Large intestine (tissue), 3 donors: Measurements from ENCODE around the gene TUFM. TPM values are rescaled to one million over a fixed set of nuclear protein-coding genes. Genes with fewer than 3 reads are reported as not detected.
A peak's percentile ranks its signal among the peaks of the same experiment; 100 is the strongest.
"Not testable (repeated sequence)": the region's sequence is repeated elsewhere in the genome, so short reads cannot be mapped to it uniquely, and the experiment has no call there.

Experiments
- DNase-seq, 2 donors: peaks; one replicate each; pipeline versions ENCODE4 v3.0.0 to v3.0.0-alpha.2; 2013
- H3K27ac ChIP-seq: one replicate; pipeline ENCODE4 v1.5.1; 2013; ENCODE audit warnings: low read length
- H3K27me3 ChIP-seq: 2 replicates; pipeline ENCODE4 v1.6.1; 2013; ENCODE audit warnings: low read length; ENCODE audit not compliant: control insufficient read depth, insufficient read depth
- H3K36me3 ChIP-seq: 2 replicates; pipeline ENCODE4 v1.6.1; 2013; ENCODE audit warnings: low read length; ENCODE audit not compliant: control insufficient read depth, insufficient read depth
- H3K4me1 ChIP-seq: one replicate; pipeline ENCODE4 v1.6.1; 2013; ENCODE audit warnings: low read length; ENCODE audit not compliant: control insufficient read depth, insufficient read depth
- H3K4me3 ChIP-seq: one replicate; pipeline ENCODE4 v1.5.1; 2013; ENCODE audit warnings: low read length
- H3K9me3 ChIP-seq: one replicate; pipeline ENCODE4 v1.6.1; 2013; ENCODE audit warnings: mild to moderate bottlenecking, low read depth, low read length, moderate library complexity; ENCODE audit not compliant: control insufficient read depth
- WGBS: methylation state at CpG from one replicate; pipeline ENCODE4 v1.1.5; 2013; ENCODE audit warnings: low lambda C conversion rate; ENCODE audit not compliant: insufficient coverage; 5-methylcytosine and 5-hydroxymethylcytosine counted together
- polyA plus RNA-seq: library from polyadenylated mRNA; unstranded; fragments of 120-200 nt; gene quantifications from one replicate; pipeline ENCODE4 v1.2.1, GENCODE V29; 2013

Gene TUFM
- polyA plus RNA-seq, 1 donor = 157 TPM

DNA sequence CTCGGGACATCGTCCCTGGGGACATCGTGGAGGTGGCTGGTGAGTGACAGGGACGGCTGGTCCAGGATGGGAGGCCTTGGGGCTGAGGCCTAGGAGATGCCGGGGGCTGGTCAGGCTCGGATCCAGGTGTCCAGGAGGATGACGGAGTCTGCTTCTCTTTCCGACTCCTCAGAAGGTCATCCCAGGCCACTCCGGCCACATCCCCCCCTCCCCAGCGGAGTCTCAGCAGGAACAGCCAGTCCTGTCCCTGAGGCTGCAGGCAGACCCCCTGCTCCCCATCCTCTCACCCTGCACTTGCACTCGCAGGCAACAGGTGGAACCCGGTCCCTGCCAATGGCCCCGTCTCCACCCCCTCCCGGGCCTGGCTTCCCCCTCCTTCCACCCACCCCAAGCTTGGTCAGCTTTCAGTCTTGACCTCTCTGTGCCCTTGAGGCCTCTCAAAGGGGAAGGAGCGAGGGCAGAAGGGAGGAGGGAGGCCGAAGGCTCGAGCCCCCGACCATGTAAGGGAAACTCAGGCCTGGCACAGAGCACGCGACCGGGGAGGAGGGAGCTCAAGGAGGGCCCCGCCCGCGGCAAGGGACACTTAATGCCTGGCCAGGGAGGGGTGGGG, 36.5 kb upstream of the TUFM start:
- no peak for DNase-seq
- peaks cover 16% of the 10 kb centered on the region for H3K27me3 ChIP-seq
- H3K4me3 ChIP-seq = no peak overlapping the region
- H3K9me3 ChIP-seq = peaks cover 3% of the 10 kb centered on the region
- H3K27ac ChIP-seq = no peak overlapping the region
- no CpG with 5 or more reads among the region's 24 CpGs for WGBS
- H3K4me1 ChIP-seq = peaks cover 9% of the 10 kb centered on the region
- no peaks in the 10 kb centered on the region for H3K36me3 ChIP-seq

DNA sequence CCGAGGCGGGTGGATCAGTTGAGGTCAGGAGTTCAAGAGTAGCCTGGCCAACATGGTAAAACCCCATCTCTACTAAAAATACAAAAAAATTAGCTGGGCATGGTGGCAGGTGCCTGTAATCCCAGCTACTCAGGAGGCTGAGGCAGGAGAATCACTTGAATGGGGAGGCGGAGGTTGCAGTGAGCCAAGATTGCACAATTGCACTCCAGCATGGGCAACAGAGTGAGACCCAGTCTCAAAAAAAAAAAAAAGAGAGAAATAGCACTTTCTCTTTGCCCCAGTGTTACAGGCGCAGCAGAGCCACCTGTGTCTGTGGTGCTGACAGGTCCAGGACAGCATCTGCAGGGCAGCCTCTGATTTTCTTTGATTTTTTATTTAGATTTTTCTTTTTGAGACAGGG, 35.4 kb upstream of the TUFM start:
- H3K4me1 ChIP-seq, H3K4me3 ChIP-seq, DNase-seq, H3K36me3 ChIP-seq, H3K27ac ChIP-seq, H3K9me3 ChIP-seq: not testable (repeated sequence)
- H3K27me3 ChIP-seq = peaks cover 16% of the 10 kb centered on the region
- WGBS = no CpG with 5 or more reads among the region's 4 CpGs

DNA sequence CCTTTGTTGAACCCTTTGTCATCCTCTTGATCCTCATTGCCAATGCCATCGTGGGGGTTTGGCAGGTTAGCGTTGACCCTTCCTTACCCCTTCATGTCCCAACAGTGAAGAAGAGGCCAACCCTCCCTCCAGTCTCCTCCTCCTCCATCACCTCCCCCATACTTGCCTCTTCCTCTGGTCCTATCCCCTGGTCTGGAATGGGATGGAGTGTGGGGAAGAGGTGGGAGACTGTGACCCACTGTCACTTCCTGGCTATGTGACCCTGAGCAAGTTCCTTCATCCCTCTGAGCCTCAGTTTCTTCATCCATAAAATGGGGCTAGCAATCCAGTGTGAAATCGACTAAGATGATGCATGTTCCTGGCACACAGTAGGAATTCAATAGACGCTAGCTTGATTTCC, 34.8 kb upstream of the TUFM start:
- Histone ChIP-seq H3K9me3 (peaks cover 3% of the 10 kb centered on the region), H3K27ac (no peak overlapping the region), H3K36me3 (no peaks in the 10 kb centered on the region), H3K4me1 (peaks cover 9% of the 10 kb centered on the region), H3K4me3 (no peak overlapping the region), H3K27me3 (peaks cover 16% of the 10 kb centered on the region)
- 100% methylated on average over 1 of the region's 4 CpGs for WGBS
- DNase-seq = no peak

DNA sequence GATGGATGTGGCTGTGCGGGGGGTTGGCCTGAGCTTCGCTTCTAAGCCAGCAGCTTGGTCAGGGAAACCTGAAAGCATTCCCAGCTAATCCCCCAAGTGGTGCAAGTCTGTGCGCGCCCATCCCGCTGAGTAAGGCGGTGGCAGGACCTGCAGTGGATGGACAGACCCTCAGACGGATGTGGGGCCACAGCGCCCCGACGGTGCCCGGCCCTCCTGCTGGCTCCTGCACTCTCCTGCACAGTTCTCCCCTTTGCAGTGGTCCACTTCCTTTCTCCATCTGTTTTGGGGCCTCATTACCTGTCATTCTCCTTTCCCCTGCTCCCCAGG, 34.4 kb upstream of the TUFM start:
- H3K4me1 ChIP-seq = peaks cover 9% of the 10 kb centered on the region
- H3K4me3 ChIP-seq = no peak overlapping the region
- no peaks in the 10 kb centered on the region for H3K36me3 ChIP-seq
- H3K27ac ChIP-seq = no peak overlapping the region
- DNase-seq = no peak
- peaks cover 16% of the 10 kb centered on the region for H3K27me3 ChIP-seq
- peaks cover 3% of the 10 kb centered on the region for H3K9me3 ChIP-seq
- WGBS = no CpG with 5 or more reads among the region's 11 CpGs

DNA sequence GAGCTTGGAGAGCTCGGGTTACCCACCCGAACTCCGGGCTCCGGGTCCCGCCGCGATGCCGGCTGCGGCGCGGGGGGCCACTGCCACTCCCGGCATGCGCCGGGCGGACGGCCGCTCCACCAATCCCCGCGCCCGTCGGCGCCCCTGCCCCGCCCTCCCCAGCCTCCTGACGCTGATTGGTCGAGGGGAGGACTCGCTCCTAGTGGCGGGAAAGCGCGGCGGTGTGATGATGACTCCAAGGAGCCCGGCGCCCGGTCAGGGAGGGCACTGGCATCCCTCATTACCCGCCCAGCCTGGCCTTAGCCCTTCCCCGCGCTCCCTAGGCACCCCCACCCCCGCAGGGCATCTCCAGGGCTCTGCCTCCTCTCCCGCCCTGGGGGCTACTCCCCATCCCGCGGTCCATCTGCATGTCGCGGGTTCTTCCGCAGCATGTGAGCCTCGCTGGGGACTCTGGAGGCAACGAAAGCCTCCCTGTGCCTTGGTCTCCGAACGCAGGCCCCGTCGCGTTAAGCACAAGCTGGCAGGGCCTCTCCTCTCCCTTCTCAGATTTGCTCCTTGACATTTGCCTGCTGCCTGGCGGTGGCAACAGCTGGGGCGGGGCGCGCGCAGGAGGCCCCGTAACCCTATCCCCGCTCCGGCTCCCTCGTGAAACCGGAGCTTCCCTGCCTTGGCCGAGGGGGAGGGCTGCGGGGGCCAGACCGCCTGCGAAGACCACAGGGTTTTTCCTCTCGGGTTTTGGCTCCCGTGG, 33.9 kb upstream of the TUFM start:
- Histone ChIP-seq H3K36me3 (peaks cover 2% of the 10 kb centered on the region), H3K27me3 (peaks cover 16% of the 10 kb centered on the region), H3K9me3 (peaks cover 3% of the 10 kb centered on the region), H3K4me1 (peaks cover 9% of the 10 kb centered on the region), H3K4me3 (peak overlapping the region; percentile 47), H3K27ac (no peak overlapping the region)
- no CpG with 5 or more reads among the region's 66 CpGs for WGBS
- peak; percentile 57 to 81 for DNase-seq

DNA sequence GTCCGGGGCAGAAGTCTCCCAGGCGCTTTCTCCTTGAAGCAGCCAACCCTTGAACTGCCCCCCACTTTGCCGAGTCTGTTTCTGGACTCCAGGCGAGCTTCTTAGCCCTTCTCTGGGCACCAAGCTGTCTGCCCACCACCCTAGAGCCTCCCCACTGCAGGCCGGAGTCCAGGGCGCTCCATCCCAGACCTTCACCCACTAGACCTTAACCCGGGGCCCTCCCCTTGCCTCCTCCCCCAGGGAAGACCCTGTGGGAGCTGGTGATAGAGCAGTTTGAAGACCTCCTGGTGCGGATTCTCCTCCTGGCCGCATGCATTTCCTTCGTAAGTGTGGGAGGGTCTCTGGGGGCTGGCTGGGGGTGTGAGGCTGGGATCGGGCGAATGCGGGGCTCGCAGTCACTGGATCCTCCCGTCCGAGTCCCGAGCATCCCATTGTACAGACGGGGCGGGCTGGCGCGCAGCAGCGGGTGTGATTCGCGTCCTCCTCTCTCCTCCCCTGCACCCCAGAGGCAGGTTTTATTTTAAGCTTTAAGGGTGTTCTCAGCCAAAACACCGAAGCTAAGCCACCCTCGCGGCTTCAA, 33.2 kb upstream of the TUFM start:
- H3K36me3 ChIP-seq = peaks cover 5% of the 10 kb centered on the region
- H3K27me3 ChIP-seq = peaks cover 16% of the 10 kb centered on the region
- H3K9me3 ChIP-seq = peaks cover 3% of the 10 kb centered on the region
- DNase-seq = no peak
- no peak overlapping the region for H3K27ac ChIP-seq
- WGBS = no CpG with 5 or more reads among the region's 27 CpGs
- peak overlapping the region; percentile 47 for H3K4me3 ChIP-seq
- peaks cover 9% of the 10 kb centered on the region for H3K4me1 ChIP-seq

DNA sequence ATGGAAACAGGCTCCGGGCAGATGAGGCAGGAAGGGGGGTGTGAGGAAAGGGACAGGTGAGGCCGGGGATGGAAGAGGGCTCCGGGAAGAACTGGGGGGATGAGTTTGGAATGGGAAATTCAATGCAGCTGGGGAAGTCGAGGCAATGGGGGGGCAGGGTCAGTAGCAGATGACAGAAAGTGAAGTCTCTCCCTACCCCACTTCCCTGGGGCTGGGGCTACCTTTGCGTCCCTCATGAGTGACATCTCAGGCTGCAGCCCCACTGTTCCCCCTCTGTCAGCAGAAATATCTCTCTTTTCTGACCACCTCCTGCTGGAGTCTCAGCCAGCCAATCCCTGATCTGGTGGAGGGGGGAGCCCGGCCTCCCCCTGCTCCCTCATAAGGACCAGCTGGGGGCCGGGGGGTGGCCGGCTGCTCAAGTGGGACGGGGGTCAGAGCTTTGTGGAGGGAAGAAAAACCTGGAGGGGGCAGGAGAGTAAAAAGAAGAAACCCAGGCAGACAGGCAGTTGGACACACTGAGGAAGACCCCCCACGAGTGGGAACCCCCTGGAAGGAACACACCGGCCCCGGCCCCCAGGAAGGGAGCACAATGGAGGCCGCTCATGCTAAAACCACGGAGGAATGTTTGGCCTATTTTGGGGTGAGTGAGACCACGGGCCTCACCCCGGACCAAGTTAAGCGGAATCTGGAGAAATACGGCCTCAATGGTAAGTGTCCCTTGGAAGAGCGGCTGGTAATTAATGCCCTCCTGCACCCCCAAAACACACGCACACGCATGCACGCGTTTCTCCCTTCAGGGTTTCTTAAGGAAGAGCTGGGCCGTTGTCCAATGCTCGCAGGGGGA, 32.2 kb upstream of the TUFM start, which contains the start of gene ATP2A1:
ATP2A1 (plus strand) TSS at position 406 of the 844 bp plus-strand sequence; CDS start at position 590, 184 bp downstream.
- Histone ChIP-seq H3K4me1 (peaks cover 9% of the 10 kb centered on the region), H3K27ac (no peak within 1 kb of the TSS), H3K4me3 (peak within 1 kb of the TSS; percentile 47), H3K27me3 (peaks cover 16% of the 10 kb centered on the region), H3K9me3 (peaks cover 3% of the 10 kb centered on the region), H3K36me3 (peaks cover 14% of the 10 kb centered on the region)
- WGBS = no CpG with 5 or more reads among the region's 25 CpGs
- no peak for DNase-seq

DNA sequence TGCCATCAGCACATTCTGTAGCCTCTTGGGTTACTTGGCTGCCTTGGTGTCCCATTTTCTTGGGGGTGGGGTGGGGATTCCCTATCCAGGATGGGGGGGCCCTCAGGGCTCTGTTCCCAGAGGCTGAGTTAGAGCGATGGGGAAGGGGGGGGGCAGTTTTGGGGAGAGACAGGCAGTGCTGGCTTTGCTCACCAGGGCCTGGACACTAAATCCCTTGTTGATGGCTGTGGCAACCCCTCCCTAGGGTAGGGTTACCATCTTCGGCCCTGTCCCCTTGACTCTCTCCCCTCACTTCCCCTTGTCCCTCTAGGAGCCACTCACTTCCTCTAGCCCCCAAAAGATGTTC, 31.5 kb upstream of the TUFM start:
- Histone ChIP-seq H3K4me1 (peaks cover 9% of the 10 kb centered on the region), H3K4me3 (no peak overlapping the region), H3K9me3 (peaks cover 3% of the 10 kb centered on the region), H3K27me3 (peaks cover 16% of the 10 kb centered on the region), H3K36me3 (peaks cover 20% of the 10 kb centered on the region), H3K27ac (no peak overlapping the region)
- WGBS = no CpG with 5 or more reads among the region's 2 CpGs
- DNase-seq = no peak

DNA sequence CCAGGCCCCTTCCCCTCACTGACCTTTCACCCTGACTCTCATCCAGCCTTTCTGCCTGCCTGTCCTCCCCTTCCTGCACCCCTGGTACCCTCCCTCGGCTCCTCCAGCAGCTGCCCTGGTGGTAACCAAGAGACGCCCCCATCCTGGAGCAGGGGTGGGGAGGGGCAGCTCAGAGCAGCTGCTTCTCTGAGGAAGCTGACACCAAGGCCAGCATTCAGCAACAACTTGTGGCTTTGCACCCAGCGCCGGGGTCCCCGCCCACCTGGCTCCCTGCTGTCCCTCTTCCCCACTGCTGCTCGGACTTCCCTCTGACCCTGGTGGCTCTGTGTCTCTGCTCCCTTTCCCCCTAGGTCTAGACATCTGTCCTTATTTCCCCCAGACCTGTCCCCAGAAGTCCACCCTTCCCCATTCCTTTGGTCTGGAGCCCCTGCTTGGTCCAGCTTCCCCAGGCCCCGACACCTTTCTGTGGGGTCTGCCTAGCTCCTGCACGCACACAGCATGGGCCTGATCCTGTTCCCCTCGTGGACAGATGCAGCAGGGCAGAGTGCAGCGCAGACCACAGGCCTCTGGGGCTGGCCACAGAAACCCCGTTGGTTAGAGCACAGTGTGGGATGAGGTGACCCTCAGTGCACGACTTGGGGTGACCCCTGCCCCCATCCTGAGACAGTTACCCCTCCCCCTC, 31.0 kb upstream of the TUFM start:
- peaks cover 3% of the 10 kb centered on the region for H3K9me3 ChIP-seq
- no peak for DNase-seq
- H3K36me3 ChIP-seq = peaks cover 25% of the 10 kb centered on the region
- WGBS = 60% methylated on average over 1 of the region's 12 CpGs
- H3K4me3 ChIP-seq = no peak overlapping the region
- H3K27ac ChIP-seq = no peak overlapping the region
- peaks cover 16% of the 10 kb centered on the region for H3K27me3 ChIP-seq
- peaks cover 9% of the 10 kb centered on the region for H3K4me1 ChIP-seq
